HEK293 (cell line): ENCODE results near the gene TM2D3.

Source experiments
- CTCF ChIA-PET: fragments of 350-600 bp; formaldehyde crosslinking; extraction: SDS; loops from one replicate; lab custom pipeline; 2021; ENCODE audit warnings: antibody characterized with exemption; lab: Yijun Ruan, JAX
- POLR2A ChIA-PET: fragments of 300-600 bp; formaldehyde crosslinking; extraction: SDS; loops from one replicate; lab custom pipeline; 2020; ENCODE audit warnings: antibody characterized with exemption, inconsistent platforms; lab: Yijun Ruan, JAX
- H3K27ac ChIP-seq: fragments of 200-500 bp; sonication (Bioruptor generic); 2 replicates; pipeline ENCODE4 v1.5.1; 2014; ENCODE audit warnings: low read depth, low read length, control low read depth, inconsistent platforms; ENCODE audit errors: extremely low read depth
- H3K36me3 ChIP-seq, 2 experiments: fragments of 200-500 bp in 1 of 2; sonication (Bioruptor generic) in 1 of 2; 1 replicate in 1 of 2; 2 replicates in 1 of 2; pipeline ENCODE4 v1.5.1; 2014 to 2017; ENCODE audit warnings: inconsistent platforms in 2 of 2, low read length in 2 of 2; ENCODE audit not compliant: control insufficient read depth in 2 of 2, insufficient read depth in 1 of 2
- H3K4me1 ChIP-seq: fragments of 200-500 bp; sonication (Bioruptor generic); 2 replicates; pipeline ENCODE4 v1.5.1; 2014; ENCODE audit warnings: mild to moderate bottlenecking, low read length, inconsistent platforms; ENCODE audit not compliant: control insufficient read depth, insufficient read depth
- H3K4me3 ChIP-seq: 2 replicates; pipeline ENCODE4 v1.5.1; 2011; ENCODE audit warnings: low read depth, mild to moderate bottlenecking, control low read depth, low read length, moderate library complexity
- H3K9me3 ChIP-seq: fragments of 200-500 bp; sonication (Bioruptor generic); 2 replicates; pipeline ENCODE4 v1.5.1; 2014; ENCODE audit warnings: low read depth, low read length, inconsistent platforms; ENCODE audit not compliant: control insufficient read depth, insufficient read depth
- CTCF ChIP-seq: fragments of 450-650 bp; formaldehyde crosslinking; IDR thresholded peaks from 2 replicates; pipeline ENCODE4 v1.5.1; 2016; ENCODE audit warnings: missing biosample characterization, missing genetic modification characterization
- FEZF1 ChIP-seq: fragments of 450-650 bp; formaldehyde crosslinking; IDR thresholded peaks from 2 replicates; pipeline ENCODE4 v1.5.1; 2016; ENCODE audit warnings: missing biosample characterization, missing genetic modification characterization
- GLI2 ChIP-seq: fragments of 450-650 bp; formaldehyde crosslinking; IDR thresholded peaks from 2 replicates; pipeline ENCODE4; 2017; ENCODE audit warnings: missing biosample characterization, missing genetic modification characterization, low read depth, borderline replicate concordance
- GLI4 ChIP-seq: fragments of 450-650 bp; formaldehyde crosslinking; IDR thresholded peaks from 2 replicates; pipeline ENCODE4 v1.5.1; 2016; ENCODE audit warnings: missing biosample characterization, missing genetic modification characterization
- IKZF3 ChIP-seq: fragments of 450-650 bp; IDR thresholded peaks from 2 replicates; pipeline ENCODE4 v1.5.0; 2018; ENCODE audit warnings: missing biosample characterization, mild to moderate bottlenecking, missing genetic modification characterization, moderate library complexity
- KLF10 ChIP-seq: fragments of 450-650 bp; IDR thresholded peaks from 2 replicates; pipeline ENCODE4 v1.5.1; 2018; ENCODE audit warnings: missing biosample characterization, mild to moderate bottlenecking, missing genetic modification characterization
- KLF8 ChIP-seq: fragments of 450-650 bp; formaldehyde crosslinking; IDR thresholded peaks from 2 replicates; pipeline ENCODE4 v1.5.1; 2016; ENCODE audit warnings: missing biosample characterization, missing genetic modification characterization
- ZBTB10 ChIP-seq: fragments of 450-650 bp; formaldehyde crosslinking; IDR thresholded peaks from 2 replicates; pipeline ENCODE4 v1.5.1; 2016; ENCODE audit warnings: missing biosample characterization, missing genetic modification characterization
- ZIC2 ChIP-seq: fragments of 450-650 bp; formaldehyde crosslinking; IDR thresholded peaks from 2 replicates; pipeline ENCODE4 v1.5.1; 2016; ENCODE audit warnings: missing biosample characterization, missing genetic modification characterization
- ZNF112 ChIP-seq: fragments of 450-650 bp; formaldehyde crosslinking; IDR thresholded peaks from 2 replicates; pipeline ENCODE4 v1.5.0; 2017; ENCODE audit warnings: missing biosample characterization, missing genetic modification characterization
- ZNF18 ChIP-seq: fragments of 450-650 bp; formaldehyde crosslinking; IDR thresholded peaks from 2 replicates; pipeline ENCODE4 v1.5.1; 2016; ENCODE audit warnings: missing biosample characterization, missing genetic modification characterization
- ZNF223 ChIP-seq: fragments of 450-650 bp; formaldehyde crosslinking; IDR thresholded peaks from 2 replicates; pipeline ENCODE4 v1.5.1; 2016; ENCODE audit warnings: missing biosample characterization, missing genetic modification characterization
- ZNF404 ChIP-seq: fragments of 450-650 bp; formaldehyde crosslinking; IDR thresholded peaks from 2 replicates; pipeline ENCODE4 v1.5.1; 2017; ENCODE audit warnings: missing biosample characterization, missing genetic modification characterization
- ZNF580 ChIP-seq: fragments of 450-650 bp; formaldehyde crosslinking; IDR thresholded peaks from 2 replicates; pipeline ENCODE4 v1.5.1; 2016; ENCODE audit warnings: missing biosample characterization, missing genetic modification characterization
- ZNF600 ChIP-seq: fragments of 450-650 bp; formaldehyde crosslinking; IDR thresholded peaks from 2 replicates; pipeline ENCODE4 v1.5.1; 2016; ENCODE audit warnings: missing biosample characterization, missing genetic modification characterization
- ZNF639 ChIP-seq: fragments of 450-650 bp; formaldehyde crosslinking; IDR thresholded peaks from 2 replicates; pipeline ENCODE4 v1.5.1; 2016; ENCODE audit warnings: missing biosample characterization, missing genetic modification characterization
- ZNF660 ChIP-seq: fragments of 450-650 bp; IDR thresholded peaks from 2 replicates; pipeline ENCODE4 v1.5.1; 2018; ENCODE audit warnings: missing biosample characterization, mild to moderate bottlenecking, missing genetic modification characterization
- ZNF677 ChIP-seq: fragments of 450-650 bp; IDR thresholded peaks from 2 replicates; pipeline ENCODE4 v1.5.0; 2018; ENCODE audit warnings: missing biosample characterization, mild to moderate bottlenecking, missing genetic modification characterization, moderate library complexity
- ZNF704 ChIP-seq: fragments of 450-650 bp; formaldehyde crosslinking; IDR thresholded peaks from 2 replicates; pipeline ENCODE4 v1.5.1; 2016; ENCODE audit warnings: missing biosample characterization, missing genetic modification characterization
- ZNF707 ChIP-seq: fragments of 450-650 bp; formaldehyde crosslinking; IDR thresholded peaks from 2 replicates; pipeline ENCODE4 v1.5.1; 2016; ENCODE audit warnings: missing biosample characterization, missing genetic modification characterization
- ZNF777 ChIP-seq: fragments of 450-650 bp; formaldehyde crosslinking; IDR thresholded peaks from 2 replicates; pipeline ENCODE4 v1.5.1; 2017; ENCODE audit warnings: missing biosample characterization, missing genetic modification characterization, borderline replicate concordance
- ZNF791 ChIP-seq: fragments of 450-650 bp; formaldehyde crosslinking; IDR thresholded peaks from 2 replicates; pipeline ENCODE4 v1.5.1; 2016; ENCODE audit warnings: missing biosample characterization, missing genetic modification characterization
- ZSCAN4 ChIP-seq: fragments of 450-650 bp; formaldehyde crosslinking; IDR thresholded peaks from 2 replicates; pipeline ENCODE4 v1.5.1; 2017; ENCODE audit warnings: missing biosample characterization, missing genetic modification characterization

TM2D3 gene

GRCh38 chr15:101648356-101648755 is 3.8 kb downstream of the TM2D3 start:
- ChIA-PET POLR2A (interaction anchor here (1.6 kb wide), 2 partner anchors 10 to 75 kb away, joined by 3 to 5 read pairs; no protein-coding TSS in a partner anchor), CTCF (interaction anchor here (1.2 to 1.8 kb wide), 3 partner anchors 11 to 358 kb away, joined by 3 to 7 read pairs (median 3); no protein-coding TSS in a partner anchor)
- TF ChIP-seq ZNF223 (tag by site-specific recombination), result no peak
- no peak for TF ChIP-seq ZSCAN4 (tag by site-specific recombination)
- no peak for TF ChIP-seq ZNF639 (tag by site-specific recombination)
- no peak for TF ChIP-seq KLF10
- no peak for TF ChIP-seq ZBTB10 (tag by site-specific recombination)
- no peak for TF ChIP-seq GLI2 (tag by site-specific recombination)
- TF ChIP-seq IKZF3, result no peak
- no peak for TF ChIP-seq ZIC2 (tag by site-specific recombination)
- no peak for TF ChIP-seq ZNF660
- TF ChIP-seq CTCF (tag by site-specific recombination), result no peak
- TF ChIP-seq ZNF404 (tag by site-specific recombination), result no peak
- H3K27ac ChIP-seq, result no peak overlapping the region
- no peaks in the 10 kb centered on the region for H3K9me3 ChIP-seq
- H3K36me3 ChIP-seq, result peaks cover 65% of the 10 kb centered on the region in 2 experiments
- peaks cover 23% of the 10 kb centered on the region for H3K4me1 ChIP-seq
- H3K4me3 ChIP-seq, result no peak overlapping the region

GRCh38 chr15:101647251-101647650 is 4.9 kb downstream of the TM2D3 start:
- Histone ChIP-seq H3K36me3 (peaks cover 72 to 76% of the 10 kb centered on the region in 2 experiments), H3K27ac (no peak overlapping the region), H3K4me1 (peaks cover 18% of the 10 kb centered on the region), H3K4me3 (no peak overlapping the region), H3K9me3 (no peaks in the 10 kb centered on the region)
- ChIA-PET POLR2A (no interaction called here), CTCF (interaction anchor here (0.6 to 1.8 kb wide), 3 partner anchors 77 to 357 kb away, joined by 3 to 7 read pairs (median 4); partner anchors contain the start of gene TARS3)
- TF ChIP-seq ZNF580 (no peak), ZNF600 (tag by site-specific recombination) (peak; percentile 52; the same call in 1 of the 2 replicates)

- POLR2A ChIA-PET, result no interaction called here
- CTCF ChIA-PET, result interaction anchor here (0.7 to 1.0 kb wide), 3 partner anchors 37 to 778 kb away, joined by 3 to 4 read pairs (median 3); partner anchors contain the start of gene TARS3
- no peak overlapping the region for H3K4me3 ChIP-seq
- H3K9me3 ChIP-seq, result no peaks in the 10 kb centered on the region
- peaks cover 18% of the 10 kb centered on the region for H3K4me1 ChIP-seq
- H3K36me3 ChIP-seq, result peaks cover 73 to 82% of the 10 kb centered on the region in 2 experiments
- no peak overlapping the region for H3K27ac ChIP-seq
- TF ChIP-seq ZNF112 (no peak), ZNF704 (tag by site-specific recombination) (no peak), KLF8 (tag by site-specific recombination) (no peak), ZNF777 (tag by site-specific recombination) (no peak), ZNF707 (tag by site-specific recombination) (no peak), ZNF791 (tag by site-specific recombination) (no peak), ZNF18 (tag by site-specific recombination) (no peak), ZNF677 (no peak), FEZF1 (no peak), GLI4 (tag by site-specific recombination) (no peak)
Measured at GRCh38 chr15:101646672-101647071, 5.5 kb downstream of the TM2D3 start.
